Measurements from ENCODE around the gene NR2C2AP.

DNA sequence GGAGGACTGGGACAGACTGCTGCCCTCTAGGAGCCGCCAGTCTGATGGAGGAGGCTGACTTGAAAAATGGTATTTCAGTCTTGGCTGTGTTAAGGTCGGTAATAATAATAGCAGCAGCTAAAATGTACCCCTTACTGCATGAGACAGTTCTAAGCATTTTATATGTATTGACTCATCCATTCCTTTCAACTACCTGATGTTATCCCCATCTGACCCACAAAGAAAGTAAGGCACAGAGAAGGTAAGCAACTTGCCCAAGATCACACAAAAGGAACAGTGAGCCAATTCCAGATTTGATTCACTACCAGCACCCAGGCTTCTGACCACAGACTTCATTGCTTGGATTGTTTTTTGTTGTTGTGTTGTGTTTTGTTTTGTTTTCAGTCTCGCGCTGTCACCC is 12.6 kb upstream of the NR2C2AP start:
- TF ChIP-seq EZH2 (IDR thresholded peaks at IDR 0.05; ENCODE audit: low read length, missing control alignments), result no peak
- TF ChIP-seq, protein P1, sequence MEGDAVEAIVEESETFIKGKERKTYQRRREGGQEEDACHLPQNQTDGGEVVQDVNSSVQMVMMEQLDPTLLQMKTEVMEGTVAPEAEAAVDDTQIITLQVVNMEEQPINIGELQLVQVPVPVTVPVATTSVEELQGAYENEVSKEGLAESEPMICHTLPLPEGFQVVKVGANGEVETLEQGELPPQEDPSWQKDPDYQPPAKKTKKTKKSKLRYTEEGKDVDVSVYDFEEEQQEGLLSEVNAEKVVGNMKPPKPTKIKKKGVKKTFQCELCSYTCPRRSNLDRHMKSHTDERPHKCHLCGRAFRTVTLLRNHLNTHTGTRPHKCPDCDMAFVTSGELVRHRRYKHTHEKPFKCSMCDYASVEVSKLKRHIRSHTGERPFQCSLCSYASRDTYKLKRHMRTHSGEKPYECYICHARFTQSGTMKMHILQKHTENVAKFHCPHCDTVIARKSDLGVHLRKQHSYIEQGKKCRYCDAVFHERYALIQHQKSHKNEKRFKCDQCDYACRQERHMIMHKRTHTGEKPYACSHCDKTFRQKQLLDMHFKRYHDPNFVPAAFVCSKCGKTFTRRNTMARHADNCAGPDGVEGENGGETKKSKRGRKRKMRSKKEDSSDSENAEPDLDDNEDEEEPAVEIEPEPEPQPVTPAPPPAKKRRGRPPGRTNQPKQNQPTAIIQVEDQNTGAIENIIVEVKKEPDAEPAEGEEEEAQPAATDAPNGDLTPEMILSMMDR (conservative IDR thresholded peaks at IDR 0.05 in 1 of 2, IDR thresholded peaks at IDR 0.05 in 1 of 2; ENCODE audit: low read depth in 1 of 2, low read length in 2 of 2), result no peak
